GM12874 (cell line): Measurements from ENCODE around the gene ATRN.

Experiments
- TF ChIP-seq, protein P1 (sequence below): IDR thresholded peaks from 2 replicates; pipeline ENCODE4 v1.5.1; 2011; ENCODE audit warnings: low read depth, mild to moderate bottlenecking, control low read depth, low read length, moderate library complexity; ENCODE audit not compliant: insufficient read depth

ATRN gene

DNA sequence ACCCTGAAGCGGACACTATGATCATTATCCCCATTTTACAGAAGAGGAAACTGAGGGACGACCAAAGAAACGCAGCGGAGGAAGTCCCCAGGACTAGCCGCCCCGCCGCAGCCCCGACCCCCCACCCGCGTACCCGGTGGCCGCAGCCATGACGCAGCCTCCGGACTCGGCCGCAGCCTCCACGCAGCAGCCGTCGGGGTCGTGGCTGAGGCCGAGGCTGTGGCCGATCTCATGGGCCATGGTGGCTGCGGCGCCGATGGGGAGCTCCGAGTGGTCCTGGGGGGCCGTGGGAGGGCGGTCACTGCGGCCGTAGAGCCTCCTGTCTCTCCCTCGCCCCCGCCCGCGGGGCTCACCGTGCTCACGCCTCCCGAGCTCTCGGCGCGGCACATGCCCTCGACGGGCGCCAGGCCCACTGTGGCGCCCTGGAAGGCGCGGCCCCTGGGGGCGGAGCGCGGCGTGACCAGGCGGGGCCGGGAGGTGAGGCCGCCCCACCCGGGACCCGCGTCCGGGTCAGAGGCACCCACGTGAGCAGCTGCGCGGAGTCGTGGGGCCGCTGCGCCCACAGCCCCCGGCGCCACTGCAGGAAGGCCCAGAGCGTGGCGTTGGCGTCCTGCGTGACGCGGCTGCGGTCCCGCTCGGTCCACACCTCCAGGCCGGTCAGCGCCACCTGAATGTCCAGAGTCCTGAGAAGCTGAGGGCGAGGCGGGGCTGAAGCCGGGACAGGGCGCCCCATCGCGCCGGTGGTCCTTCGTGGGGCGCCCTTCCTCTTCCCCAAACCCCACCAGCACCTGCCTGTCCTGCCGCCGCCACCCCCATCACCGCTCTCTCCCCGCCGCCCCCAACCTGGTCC is 202.6 kb downstream of the ATRN start:
- TF ChIP-seq, protein P1, sequence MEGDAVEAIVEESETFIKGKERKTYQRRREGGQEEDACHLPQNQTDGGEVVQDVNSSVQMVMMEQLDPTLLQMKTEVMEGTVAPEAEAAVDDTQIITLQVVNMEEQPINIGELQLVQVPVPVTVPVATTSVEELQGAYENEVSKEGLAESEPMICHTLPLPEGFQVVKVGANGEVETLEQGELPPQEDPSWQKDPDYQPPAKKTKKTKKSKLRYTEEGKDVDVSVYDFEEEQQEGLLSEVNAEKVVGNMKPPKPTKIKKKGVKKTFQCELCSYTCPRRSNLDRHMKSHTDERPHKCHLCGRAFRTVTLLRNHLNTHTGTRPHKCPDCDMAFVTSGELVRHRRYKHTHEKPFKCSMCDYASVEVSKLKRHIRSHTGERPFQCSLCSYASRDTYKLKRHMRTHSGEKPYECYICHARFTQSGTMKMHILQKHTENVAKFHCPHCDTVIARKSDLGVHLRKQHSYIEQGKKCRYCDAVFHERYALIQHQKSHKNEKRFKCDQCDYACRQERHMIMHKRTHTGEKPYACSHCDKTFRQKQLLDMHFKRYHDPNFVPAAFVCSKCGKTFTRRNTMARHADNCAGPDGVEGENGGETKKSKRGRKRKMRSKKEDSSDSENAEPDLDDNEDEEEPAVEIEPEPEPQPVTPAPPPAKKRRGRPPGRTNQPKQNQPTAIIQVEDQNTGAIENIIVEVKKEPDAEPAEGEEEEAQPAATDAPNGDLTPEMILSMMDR, result no peak

DNA sequence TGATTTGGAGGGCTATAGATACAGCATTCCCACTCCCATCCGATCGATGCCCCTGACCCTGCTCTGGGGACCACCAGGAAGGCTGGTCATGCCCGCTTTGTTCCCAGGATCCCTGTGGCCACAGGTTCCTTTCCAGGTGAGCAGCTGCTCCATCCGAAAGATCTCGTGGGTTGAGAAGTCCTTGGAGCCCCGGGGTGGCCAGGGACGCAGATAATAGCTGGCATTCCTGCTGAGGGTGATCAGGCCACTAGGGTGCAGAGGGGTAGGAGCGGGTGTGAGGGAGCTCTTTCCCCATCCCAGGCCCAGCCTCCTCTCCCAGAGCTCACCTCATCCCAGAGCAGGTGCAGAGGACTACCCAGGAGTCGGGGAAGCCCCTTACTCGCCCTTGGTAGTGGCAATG is 203.6 kb downstream of the ATRN start:
- TF ChIP-seq, protein P1, result no peak

DNA sequence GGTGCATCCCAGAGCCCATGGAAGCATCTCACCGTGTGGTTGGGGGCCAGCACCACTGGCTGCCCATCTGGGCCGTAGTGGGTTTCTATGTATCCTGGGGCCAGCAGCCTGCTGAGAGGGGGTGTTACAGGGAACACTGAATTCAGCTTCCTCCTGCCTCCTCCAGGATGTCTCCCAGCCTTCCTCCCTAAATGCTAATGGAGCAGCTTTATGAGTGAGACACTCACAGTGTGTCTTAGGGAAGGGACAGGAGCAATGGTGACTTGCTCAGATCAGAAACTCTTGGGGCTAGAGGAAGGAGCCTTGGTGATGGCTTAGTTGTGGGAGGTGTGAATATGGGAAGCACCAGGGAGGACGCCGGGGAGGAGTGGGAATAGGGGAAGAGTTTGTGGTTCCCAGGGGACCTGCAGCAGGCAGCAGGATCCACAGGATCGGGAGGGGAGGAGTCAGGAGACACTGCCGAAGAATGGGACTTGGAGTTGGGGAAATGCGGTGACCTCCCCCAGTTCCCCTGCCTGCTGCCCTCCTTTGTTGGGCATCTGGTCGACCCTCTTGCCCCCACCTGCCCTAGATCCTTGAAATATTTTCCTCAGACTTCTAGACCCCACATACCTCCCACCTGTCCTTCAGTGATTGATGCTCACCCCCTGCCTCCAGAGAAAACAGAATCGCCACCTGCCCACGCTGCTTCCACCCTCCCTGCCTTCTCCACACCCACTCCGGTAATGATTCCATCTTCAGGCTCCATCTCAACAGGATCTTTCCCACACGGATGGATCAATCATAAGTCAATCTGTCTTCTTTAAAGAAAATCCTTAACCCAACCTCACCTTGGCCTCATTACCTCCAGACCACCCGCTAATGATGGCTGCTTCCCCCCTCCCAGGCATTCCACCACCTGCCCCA is 204.4 kb downstream of the ATRN start:
- TF ChIP-seq, protein P1, result no peak

DNA sequence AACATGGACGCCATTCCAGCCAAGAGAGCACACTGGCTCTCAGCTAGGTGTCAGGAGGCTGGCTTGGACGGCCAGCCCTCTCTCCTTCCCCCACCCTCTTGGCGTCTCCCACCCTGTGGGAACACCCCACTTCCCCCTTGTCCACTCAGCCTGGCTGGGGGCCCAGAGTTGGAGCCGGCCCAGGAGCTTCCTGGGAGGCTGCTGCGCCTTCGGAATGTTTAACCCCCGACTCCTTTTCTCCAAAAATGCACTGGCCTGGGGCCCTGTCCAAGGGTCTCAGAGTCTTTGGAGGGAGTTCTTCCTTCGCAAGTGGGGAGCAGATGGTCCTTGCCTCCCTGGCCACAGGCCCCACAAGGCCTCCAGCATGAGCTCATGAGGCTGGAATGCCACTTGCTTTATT is 206.9 kb downstream of the ATRN start:
- TF ChIP-seq, protein P1, result no peak

DNA sequence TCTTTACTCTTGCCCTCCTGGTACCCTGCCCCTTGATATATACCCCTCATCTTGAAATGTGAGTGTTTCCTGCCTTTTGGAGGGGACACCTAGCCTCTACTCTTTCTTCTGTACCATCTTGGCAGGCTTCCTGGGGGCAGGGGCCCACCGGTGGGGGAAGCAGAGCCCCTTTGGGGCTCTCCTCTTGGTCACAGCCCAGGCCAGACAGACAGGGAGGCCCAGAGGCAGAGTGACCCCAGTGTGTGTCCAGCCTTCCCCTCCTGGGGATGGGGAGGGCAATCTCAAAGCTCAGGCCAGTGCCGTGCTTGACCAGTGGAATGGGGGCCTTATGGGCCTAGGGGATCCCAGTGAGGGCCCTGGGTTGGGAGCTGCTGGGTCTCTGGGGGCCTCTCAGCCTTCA is 207.4 kb downstream of the ATRN start:
- TF ChIP-seq, protein P1, result no peak

DNA sequence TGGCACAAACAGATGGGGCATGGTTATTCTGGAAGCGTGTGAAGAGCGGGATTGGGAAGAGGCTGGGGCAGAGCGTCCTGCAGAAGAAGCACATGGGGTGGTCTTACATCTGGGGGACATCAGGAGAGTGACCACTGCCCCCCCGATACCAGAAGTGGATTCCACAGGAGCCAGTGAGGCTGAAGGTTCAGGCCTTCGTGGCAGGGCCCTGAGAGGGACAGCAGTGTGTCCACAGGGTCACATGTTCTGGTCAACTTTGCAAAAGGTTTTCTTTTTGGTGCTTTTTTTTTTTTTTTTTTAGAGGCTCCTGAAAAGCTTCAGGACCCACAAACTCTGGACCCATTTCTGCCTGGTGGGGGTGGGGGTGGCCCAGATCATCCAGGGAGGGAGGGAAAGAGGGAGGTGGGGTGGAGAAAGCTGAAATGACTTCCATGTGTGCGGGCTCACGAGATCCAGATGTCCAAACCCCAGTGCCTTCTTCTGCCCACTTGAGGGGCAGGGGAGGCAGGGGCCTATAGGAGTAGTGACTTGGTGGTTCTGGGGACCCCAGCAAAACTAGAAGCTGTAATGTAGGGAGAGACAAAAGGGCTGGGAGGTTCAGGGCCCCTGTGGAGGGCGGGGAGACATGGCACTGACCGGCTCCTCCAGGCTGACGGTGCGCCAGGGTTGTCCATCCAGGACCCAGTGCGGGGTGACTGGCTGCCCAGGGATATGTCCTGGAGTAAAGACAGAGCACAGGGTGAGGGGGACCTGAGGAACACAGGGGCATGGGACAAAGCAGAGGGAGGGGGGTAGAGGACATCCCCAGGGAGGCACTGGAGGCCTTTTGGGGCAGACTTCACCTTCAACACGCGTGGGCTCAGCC is 208.3 kb downstream of the ATRN start:
- TF ChIP-seq, protein P1, result no peak
